ENCODE measurements around the gene MMEL1.

MMEL1 gene

GRCh38 chr1:2575801-2576663 lies 56.8 kb downstream of the MMEL1 start:
- Histone ChIP-seq H3K27me3 (ENCODE audit: insufficient read depth, poor library complexity, severe bottlenecking) (no peaks in the 10 kb centered on the region), H3K4me3 (replicated peaks; ENCODE audit: insufficient read depth, low read length) (no peak overlapping the region), H3K27ac (replicated peaks) (no peak overlapping the region)
- no peak for TF ChIP-seq POLR2AphosphoS5 (IDR thresholded peaks at IDR 0.05; ENCODE audit: low read depth)
- TF ChIP-seq SPI1 (IDR thresholded peaks at IDR 0.05; ENCODE audit: borderline replicate concordance, low read depth) = no peak
- no peak for TF ChIP-seq GABPA (IDR thresholded peaks at IDR 0.05; ENCODE audit: low read depth)
- TF ChIP-seq CTCF (IDR thresholded peaks at IDR 0.05; ENCODE audit: insufficient read depth, low read length) = no peak
- TF ChIP-seq REST (IDR thresholded peaks at IDR 0.05; ENCODE audit: insufficient replicate concordance, low read depth) = no peak
- no peak for DNase-seq (ENCODE audit: low read depth in 1 of 2, low spot score in 1 of 2)

GRCh38 chr1:2574350-2574749 lies 58.5 kb downstream of the MMEL1 start:
- no peak overlapping the region for H3K27ac ChIP-seq (replicated peaks)
- no peak for DNase-seq (ENCODE audit: low read depth in 1 of 2, low spot score in 1 of 2)
- TF ChIP-seq SPI1 (IDR thresholded peaks at IDR 0.05; ENCODE audit: borderline replicate concordance, low read depth) (no peak), POLR2AphosphoS5 (IDR thresholded peaks at IDR 0.05; ENCODE audit: low read depth) (no peak), REST (IDR thresholded peaks at IDR 0.05; ENCODE audit: insufficient replicate concordance, low read depth) (no peak), CTCF (IDR thresholded peaks at IDR 0.05; ENCODE audit: insufficient read depth, low read length) (no peak), GABPA (IDR thresholded peaks at IDR 0.05; ENCODE audit: low read depth) (no peak)
- no peaks in the 10 kb centered on the region for H3K27me3 ChIP-seq (ENCODE audit: insufficient read depth, poor library complexity, severe bottlenecking)
- no peak overlapping the region for H3K4me3 ChIP-seq (replicated peaks; ENCODE audit: insufficient read depth, low read length)

- H3K27ac ChIP-seq (replicated peaks) = no peak overlapping the region
- no peak for TF ChIP-seq REST (IDR thresholded peaks at IDR 0.05; ENCODE audit: insufficient replicate concordance, low read depth)
- TF ChIP-seq GABPA (IDR thresholded peaks at IDR 0.05; ENCODE audit: low read depth) = no peak
- no peak for TF ChIP-seq SPI1 (IDR thresholded peaks at IDR 0.05; ENCODE audit: borderline replicate concordance, low read depth)
- TF ChIP-seq POLR2AphosphoS5 (IDR thresholded peaks at IDR 0.05; ENCODE audit: low read depth) = no peak
- TF ChIP-seq CTCF (IDR thresholded peaks at IDR 0.05; ENCODE audit: insufficient read depth, low read length) = no peak
- H3K27me3 ChIP-seq (ENCODE audit: insufficient read depth, poor library complexity, severe bottlenecking) = no peaks in the 10 kb centered on the region
- no peak for DNase-seq (ENCODE audit: low read depth in 1 of 2, low spot score in 1 of 2)
- H3K4me3 ChIP-seq (replicated peaks; ENCODE audit: insufficient read depth, low read length) = no peak overlapping the region
Measured at GRCh38 chr1:2573250-2573920, 59.4 kb downstream of the MMEL1 start.
